Mesenteric fat pad (tissue), 1 donor: ENCODE results near the gene NEDD4L. TPM values are rescaled to one million over a fixed set of nuclear protein-coding genes. Genes with fewer than 3 reads are reported as not detected.
"Not testable (repeated sequence)": the region's sequence is repeated elsewhere in the genome, so short reads cannot be mapped to it uniquely, and the experiment has no call there.

Source experiments
- DNase-seq: peaks from one replicate; pipeline ENCODE4 v3.0.0-alpha.2; 2020; ENCODE audit warnings: low spot score
- total RNA-seq: library from RNA; stranded (reverse); fragmentation: NEBNext Ultra II Directional; extraction: Animal tissue kit (Norgen Biotek cat#: 25700); gene quantifications from one replicate; pipeline ENCODE4 v1.2.1, GENCODE V29; 2021
- donor health status: DM: yes; HTN: yes; CAD: no.

Gene NEDD4L
- total RNA-seq, 1 donor from 2014 or later = 43.7 TPM

DNA sequence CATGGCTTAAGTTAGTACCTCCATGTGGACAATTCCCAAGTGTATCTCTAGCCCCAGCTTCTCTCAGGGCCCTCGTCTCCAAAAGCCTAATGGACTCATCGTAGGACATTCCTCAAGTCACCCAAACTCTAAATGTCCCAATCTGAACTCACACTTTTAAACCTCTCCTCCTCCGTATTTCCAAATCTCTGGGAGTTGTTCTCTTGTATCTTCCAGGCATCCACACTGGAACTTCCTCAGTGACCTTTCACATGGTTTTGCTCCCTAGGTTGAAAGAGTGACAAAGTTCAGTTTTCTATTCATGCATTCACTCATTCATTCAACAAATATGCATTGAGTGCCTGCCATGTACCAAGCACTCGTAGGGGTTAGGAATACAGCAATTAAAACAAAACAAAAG lies 364.6 kb downstream of the NEDD4L start:
- no peak for DNase-seq

DNA sequence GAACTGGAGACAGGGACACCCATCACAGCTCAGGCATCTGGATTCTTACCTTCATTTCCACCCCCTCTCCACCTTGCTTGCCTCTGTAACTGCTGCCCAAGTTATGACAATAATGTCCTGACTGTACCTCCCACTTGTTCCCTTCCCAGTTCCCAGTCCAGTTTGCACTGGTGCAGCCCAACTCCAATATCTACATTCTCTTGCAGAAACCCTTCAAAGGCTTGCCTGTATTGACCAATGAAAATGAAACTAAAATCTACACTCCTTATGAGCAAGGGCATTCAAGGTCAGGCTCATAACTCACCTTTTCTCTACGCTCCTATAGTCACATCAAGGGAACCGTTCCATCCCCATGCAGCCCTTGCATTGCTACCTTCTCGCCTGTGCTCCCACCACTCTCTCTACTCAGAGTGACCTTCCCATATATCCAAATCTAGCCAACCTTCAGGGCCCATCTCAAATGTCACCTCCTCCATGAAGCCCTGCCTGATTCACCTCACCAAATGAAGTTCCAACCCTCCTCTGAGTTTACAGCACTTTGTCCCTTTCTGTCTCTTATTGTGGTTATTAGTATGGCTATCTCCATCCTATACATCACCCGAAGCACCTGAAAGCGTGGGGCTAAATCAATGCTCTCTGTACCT lies 365.9 kb downstream of the NEDD4L start:
- no peak for DNase-seq

DNA sequence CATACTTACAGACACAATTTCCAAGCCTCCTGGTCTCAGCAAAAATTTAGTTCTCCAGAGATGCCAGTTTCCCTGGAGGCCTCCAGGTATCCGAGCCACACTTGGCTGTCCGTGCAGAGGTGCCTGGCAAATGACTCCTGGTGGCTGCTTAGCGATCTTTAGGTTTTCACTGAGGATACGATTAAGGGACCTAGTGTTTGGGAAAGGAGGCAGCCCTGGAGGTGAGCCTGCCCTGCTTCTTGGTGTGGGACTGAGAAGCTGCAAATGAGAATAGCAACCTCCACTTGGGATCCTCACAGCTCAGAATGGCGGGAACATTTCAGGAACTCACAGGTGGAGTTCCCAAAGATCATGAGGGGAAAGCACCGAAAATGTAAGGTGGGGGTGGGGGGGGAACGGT lies 367.3 kb downstream of the NEDD4L start:
- DNase-seq = no peak

DNA sequence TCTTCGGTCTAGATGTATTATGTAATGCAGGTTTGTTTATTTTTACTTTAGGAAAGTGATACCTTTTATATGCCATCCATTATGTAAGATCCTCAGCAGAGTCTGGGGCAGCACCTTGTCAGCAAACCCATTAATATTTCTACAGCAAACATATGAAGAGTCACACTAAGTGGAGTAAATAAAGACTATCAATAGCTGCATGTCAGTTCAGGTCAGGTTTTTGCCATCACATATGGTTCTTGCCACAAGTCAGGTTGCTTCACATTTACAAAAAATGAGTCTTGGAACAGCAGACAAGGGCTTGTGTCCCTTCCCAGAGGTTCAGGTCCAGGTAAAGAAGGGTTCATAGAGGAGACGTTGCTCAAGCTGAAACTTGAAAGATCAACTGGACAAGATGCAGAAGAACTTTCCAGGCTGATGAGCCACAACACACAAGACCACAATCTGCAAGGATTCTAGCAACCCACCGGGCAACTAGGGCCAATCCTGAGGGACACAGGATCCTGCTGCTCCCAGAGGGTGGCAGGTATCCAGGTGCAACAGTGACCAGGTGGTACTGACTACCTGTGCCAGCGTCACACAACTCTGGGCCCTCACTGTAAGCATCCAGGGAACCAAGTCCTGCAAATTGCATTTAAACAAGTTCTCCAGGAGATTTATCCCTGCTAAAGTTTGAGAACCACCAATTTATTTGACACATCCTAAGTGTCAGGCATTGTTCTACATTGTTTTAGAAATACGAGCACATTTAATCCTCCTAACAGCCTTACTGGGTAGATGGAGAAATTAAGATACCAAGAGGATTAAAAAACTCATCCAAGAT lies 369.0 kb downstream of the NEDD4L start:
- no peak for DNase-seq

DNA sequence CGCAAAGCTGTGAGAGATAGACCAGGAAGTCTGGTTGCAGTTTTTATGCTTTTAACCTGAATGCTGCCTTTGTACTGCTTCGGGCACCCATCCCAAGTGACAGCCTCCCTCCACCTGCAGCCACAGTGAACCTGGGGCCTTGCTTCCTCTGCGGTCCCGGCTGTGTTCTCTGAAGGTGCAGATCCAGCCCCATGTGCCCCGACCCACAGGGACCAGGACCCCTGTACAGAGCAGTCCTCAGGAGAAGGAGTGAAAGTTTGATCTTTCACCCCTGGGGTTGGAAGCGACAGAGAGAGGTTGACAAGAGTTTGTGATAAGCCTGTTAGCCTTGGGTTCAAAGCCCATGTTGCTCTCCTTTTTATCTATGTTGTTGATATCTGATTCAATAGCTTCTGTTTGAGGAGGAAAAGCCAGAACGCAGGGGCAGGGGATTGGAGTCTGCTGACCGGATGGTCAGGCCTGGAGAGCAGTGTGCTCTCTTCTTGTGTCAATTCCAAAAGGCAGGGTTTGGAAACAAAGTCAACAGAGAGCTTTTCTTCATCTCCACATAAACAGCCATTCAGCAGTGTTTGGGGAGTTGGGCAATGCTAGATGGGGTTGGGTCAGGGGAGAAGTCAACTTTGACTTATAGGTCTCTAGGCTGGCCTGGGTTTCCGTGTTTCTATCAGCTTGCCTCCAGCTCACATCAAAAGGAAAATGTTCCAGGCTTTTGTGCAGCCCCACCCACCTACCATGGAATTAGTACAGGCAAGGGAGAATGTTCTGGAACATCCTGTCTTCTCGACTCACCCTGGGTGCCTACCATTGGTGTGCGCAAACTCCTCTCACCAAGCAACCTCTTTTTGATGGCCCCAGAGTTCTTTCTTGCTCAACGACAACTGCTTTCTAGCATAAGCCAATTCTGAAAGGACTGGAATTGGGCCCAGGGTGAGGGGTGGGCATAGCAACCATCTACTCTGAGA lies 369.9 kb downstream of the NEDD4L start:
- no peak for DNase-seq

DNA sequence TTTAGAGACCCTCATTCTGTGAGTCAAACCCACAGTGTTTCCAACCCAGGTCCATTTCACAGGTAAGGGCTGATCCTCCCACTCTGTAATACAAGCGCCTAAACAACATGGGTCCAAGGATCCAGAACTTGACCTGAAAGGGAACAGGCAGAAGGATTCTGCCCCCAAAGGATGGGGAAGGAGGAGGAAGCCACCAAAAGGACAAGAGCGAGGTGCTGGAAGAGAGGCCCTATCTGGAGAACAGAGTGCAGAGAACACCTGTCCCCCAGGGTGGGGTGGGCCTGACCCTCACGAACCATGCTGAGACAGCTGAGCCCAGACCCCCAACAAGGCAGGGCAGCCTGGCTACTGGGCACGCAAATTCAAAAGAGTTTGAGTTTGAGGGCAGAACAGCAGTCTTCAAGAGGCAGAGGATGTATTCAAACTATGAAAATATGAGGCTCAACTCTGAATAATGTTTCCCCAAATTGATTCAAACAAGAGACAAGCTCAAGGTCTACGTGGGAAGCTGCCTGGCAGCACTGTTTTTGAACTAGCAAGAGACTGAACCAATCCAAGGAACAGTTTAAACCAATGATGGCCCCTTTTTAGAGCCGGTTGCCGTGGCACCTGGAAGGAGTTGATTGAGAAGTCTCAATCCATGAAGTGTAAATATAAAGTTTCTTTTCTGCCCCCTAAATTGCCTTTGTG lies 372.1 kb downstream of the NEDD4L start:
- no peak for DNase-seq

DNA sequence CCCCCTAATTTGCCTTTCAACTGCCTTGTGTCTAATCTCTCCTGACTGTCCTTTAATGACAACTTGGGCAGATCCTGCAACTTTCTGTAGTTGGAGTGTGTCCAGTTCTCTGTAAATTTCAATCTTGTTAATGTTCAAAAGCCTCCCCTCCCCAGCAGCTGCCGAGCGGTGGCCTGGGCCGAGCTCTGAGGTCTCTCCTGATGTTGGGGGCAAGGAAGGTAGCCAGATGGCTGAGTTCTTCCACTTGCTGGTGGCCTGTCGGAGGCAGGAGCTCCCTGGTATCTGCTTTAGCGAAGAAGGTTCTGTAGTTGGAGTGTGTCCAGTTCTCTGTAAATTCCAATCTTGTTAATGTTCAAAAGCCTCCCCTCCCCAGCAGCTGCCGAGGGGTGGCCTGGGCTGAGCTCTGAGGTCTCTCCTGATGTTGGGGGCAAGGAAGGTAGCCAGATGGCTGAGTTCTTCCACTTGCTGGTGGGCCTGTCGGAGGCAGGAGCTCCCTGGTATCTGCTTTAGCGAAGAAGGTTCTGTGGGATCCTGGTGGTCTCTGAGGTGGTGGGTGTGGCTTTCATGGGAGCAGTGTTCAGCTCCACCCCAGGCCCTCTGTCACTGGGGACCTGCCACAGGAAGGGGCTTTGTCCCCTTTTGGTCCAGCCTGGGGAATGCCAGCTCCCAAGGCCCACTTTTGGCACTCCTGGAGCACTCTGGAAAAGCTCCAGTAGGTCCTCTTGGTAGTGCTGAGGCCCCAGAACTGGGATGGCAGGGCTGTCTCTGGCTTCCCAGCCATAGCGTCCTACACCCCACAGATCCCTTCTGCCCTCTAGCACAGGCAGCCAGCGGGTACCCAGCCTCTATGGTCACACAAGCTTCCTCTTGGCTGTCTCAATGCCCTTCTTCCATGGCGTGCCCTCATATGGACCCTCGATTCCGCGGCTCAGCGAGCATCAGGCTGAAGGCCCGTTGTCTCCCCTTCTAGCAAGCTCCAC lies 373.0 kb downstream of the NEDD4L start:
- no peak for DNase-seq

DNA sequence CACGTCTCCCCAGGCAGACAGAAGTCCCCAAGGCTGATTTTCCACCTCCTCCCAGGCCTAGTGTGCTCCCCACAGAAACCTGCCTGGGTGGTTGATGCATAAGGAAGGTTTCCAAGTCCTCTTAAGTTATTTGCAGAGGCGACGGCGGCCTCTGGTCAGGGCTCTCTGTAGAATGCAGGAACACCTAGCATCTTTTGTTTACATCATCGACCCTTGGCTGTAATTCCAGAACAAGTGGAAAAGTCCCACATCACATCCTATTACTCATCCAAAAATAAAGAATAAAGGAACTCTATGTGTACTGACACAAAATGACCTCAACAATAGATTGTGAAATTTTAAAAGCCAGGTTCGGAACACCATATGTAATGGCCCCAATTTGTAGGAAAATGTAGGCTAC lies 373.7 kb downstream of the NEDD4L start:
- no peak for DNase-seq

DNA sequence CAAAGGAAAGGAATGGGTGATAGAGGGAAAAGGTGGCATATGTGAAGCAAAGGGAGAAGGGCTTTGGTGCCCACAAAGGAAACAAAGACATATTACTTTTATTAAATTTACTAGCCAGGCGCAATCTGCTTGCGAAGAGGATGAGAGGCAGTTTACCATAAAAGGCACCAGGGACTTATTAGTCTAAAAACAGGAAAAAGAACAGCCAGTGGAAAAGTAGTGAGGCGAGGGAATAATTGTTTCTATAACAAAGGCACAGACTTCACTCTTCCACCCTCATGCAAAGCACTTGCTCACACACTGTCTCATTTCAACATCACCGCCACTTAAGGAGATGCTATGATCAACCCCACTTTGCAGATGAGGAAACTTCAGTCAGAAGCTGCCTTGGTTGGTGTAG lies 374.3 kb downstream of the NEDD4L start:
- no peak for DNase-seq

DNA sequence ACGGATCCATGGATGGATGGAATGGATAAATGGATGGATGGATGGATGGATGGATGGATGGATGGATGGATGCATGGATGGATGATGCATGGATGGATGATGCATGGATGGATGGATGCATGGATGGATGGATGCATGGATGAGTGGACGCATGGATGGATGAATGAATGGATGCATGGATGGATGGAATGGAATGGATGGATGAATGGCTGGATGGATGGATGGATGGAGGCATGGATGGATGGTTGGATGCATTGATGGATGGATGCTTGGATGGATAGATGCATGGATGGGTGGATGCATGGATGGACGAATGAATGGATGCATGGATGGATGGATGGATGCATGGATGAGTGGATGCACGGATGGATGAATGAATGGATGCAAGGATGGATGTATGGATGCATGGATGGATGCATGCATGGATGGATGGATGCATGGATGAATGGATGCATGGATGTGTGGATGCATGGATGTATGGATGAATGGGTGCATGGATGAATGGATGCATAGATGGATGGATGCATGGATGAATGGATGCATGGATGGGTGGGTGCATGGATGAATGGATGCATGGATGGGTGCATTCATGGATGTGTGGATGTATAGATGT lies 375.7 kb downstream of the NEDD4L start:
- DNase-seq = no peak

DNA sequence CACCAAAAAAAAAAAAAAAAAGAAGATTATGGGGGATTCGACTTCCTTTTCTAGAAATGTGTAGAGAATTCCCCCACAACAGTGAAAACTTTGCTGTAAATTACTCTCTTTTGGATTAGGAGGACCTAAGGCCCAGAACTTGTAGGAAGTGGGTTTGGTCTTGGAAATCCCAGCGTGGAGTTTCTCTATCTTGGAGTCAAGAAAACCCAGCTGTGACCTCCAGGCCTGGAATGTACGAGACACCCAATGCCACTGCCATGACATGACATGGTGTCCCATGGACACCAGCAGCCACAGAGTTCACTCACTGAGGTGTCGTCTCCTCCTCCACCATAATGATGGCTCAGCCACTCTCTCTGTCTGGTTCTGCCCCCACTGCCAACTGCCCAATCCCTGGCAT lies 382.6 kb downstream of the NEDD4L start:
- DNase-seq = no peak

DNA sequence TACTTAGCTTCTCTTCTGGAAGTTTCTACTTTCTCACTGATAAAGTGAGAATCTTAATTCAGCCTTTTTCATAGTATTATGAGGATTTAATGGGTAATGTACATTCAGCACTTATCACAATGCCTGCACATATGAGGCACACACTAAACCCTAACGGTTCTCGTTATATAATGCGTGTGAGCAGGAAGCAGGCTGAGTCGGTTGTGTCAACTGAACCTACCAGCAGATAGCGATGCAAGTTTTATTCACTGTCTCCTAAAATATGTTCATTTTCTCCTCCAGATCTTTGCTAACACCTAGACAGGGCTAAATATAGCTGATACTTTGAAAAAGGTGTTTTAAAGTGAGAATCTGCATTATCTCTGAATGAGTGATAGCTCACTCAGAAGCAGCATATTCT lies 383.3 kb downstream of the NEDD4L start:
- no peak for DNase-seq

DNA sequence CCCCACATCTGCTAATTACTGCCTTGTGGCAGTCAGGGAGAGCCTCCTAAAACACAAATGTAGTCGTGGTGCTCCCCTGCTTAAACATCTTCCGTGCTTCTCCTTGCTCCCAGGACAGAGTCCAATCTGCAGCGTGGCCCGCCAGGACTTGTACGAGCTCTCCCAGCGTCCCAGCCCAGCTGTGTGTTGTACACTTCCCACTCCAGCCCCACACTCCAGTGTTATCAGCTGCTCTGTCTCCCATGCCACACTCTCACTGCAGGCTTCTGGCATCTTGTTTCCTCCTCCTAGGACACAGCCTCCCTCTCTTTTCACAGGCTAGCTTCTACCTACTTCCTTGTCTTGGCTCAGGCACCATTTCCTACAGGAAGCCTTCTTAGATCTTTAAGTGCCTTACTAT lies 385.4 kb downstream of the NEDD4L start:
- no peak for DNase-seq

DNA sequence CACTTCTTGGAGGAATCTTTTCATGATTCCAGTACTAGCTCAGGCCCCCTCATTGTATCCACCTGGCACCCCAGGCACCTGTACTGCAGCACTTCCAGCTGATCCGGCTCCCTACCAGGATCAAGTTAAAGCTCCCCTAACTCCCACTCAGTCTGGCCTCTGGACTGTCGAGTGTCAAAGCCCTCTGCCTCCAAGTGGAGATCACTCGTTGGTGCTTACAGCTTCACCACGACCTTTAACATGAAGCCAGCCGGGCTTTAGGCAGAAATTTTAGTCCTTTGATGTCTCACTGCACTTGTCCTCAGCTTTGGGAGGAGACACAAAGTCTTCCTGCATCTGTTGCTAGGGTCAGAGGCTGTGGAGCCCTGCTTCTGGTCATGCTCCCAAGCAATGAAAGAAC lies 387.2 kb downstream of the NEDD4L start:
- DNase-seq = no peak

DNA sequence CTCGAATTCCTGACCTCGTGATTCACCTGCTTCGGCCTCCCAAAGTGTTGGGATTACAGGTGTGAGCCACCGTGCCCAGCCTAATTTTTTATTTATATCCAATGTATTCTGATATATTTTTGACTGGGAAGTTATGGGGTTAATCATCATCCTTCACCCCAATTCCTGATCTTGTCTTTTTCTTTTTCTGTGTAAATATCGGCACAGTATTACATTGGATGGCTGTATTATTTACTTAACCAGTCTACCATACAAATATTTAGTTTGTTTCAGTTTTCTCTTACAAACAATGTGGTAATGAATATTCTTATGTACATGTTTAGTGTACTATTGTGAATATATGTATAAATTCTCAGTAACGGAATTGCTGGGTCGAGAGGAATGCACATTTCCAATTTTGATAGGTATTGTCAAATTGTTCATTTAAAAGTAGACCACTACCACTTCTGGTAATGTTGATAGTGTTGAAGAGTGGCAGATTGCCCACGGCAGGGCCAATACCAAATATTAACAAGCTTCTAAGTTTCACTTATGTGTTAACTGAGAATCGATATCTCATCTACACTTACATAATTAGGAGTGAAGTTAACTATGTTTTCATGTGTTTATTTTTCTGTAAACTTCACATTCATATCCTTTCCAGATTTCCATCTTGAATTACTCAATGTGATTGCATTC lies 388.2 kb downstream of the NEDD4L start:
- no peak for DNase-seq

DNA sequence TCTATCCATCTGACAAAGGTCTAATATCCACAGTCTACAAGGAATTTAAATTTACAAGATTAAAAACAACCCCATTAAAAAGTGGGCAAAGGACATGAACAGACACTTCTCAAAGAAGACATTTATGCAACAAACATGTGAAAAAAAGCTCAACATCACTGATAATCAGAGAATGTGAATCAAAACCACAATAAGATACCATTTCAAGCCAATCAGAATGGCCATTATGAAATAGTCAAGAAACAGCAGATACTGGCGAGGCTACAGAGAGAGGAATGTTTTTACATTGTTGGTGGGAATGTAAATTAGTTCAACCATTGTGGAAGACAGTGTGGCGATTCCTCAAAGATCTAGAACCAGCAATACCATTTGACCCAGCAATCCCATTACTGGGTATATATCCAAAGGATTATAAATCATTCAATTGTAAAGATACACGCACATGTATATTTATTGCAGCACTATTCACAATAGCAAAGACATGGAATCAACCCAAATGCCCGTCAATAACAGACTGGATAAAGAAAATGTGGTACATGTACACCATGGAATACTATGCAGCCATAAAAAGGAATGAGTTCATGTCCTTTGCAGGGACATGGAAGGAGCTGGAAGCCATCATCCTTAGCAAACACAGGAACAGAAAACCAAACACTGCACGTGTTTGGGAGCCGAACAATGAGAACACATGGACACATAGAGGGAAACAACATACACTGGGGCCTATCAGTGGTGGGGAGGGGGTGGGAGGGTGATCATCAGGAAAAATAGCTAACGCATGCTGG lies 391.4 kb downstream of the NEDD4L start:
- not testable (repeated sequence) for DNase-seq

DNA sequence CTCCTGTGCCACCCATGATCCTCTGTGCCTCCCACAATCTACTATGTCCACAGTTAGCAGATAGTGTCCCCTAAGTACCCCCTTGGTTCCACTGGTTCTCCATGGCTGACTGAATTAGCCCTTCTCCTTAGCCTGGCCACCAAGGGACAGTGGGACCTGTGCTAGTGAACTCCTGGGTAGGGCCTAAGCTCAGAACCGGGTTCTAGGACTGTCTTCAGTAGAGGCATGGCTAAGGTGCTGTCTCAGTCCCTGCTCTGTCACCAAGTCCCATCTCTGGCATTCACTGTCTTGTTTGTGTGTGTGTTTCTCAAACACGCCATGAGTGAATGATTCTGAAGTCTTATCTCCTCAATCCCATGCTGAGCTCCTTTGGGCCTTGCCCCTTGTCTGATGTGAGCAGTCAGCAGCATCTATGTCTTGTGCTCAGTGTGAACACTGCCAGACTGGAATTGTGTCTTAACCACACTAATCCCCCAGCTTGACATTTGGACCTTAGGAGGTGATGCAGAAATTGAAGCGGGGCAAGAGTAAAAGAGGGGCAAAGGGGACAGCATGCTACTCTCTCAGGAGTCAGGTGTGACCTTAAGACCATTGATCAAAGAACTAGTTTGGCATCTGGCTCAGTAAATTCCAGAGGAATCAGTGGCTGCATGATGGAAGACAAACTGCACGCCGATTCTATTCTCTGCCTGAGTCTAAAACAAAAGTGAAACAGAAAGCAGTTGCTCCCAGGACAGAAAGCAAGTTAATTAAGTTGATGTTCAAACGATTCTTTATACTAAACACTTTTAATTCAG lies 394.3 kb downstream of the NEDD4L start:
- DNase-seq = no peak
